PC-9 (cell line): ENCODE data around the gene SUSD3. TPM values are rescaled to one million over a fixed set of nuclear protein-coding genes. Genes with fewer than 3 reads are reported as not detected.

Experiments
- BruUV-seq: library from RNA; stranded (reverse); fragments of 400-500 nt; replicated peaks from 2 replicates; lab custom pipeline; 2021; lab: Mats Ljungman, UMichigan
- CTCF ChIA-PET: fragments of 300-600 bp; sonication (Branson Sonifier 250); formaldehyde crosslinking; loops from one replicate; lab custom pipeline; 2022; ENCODE audit warnings: antibody characterized with exemption; lab: Charles Lee
- POLR2A ChIA-PET: fragments of 300-600 bp; sonication (Branson Sonifier 250); formaldehyde crosslinking; loops from one replicate; lab custom pipeline; 2022; ENCODE audit warnings: antibody characterized with exemption; ENCODE audit not compliant: unreplicated experiment; lab: Charles Lee
- DNase-seq, 2 experiments: peaks; one replicate each; pipeline versions ENCODE4 v3.0.0 to v3.0.0-alpha.2; 2015 to 2022; ENCODE audit warnings: mixed read lengths in 1 of 2
- H2AFZ ChIP-seq: fragments of 200-600 bp; sonication (generic); 2 replicates; pipeline ENCODE4 v1.8.1; 2017; ENCODE audit warnings: antibody characterized with exemption
- H3F3A ChIP-seq: fragments of 200-600 bp; sonication (generic); 2 replicates; pipeline ENCODE4 v1.8.1; 2017; ENCODE audit warnings: antibody characterized with exemption, mild to moderate bottlenecking, low read depth; ENCODE audit not compliant: insufficient read depth
- H3K27ac ChIP-seq: fragments of 200-600 bp; sonication (generic); 2 replicates; pipeline ENCODE4 v1.6.1; 2016; ENCODE audit warnings: mixed run types
- H3K27me3 ChIP-seq: fragments of 200-600 bp; sonication (generic); 2 replicates; pipeline ENCODE4 v1.6.1; 2016; ENCODE audit warnings: low read depth, mixed run types; ENCODE audit not compliant: insufficient read depth
- H3K36me3 ChIP-seq: fragments of 200-600 bp; sonication (generic); 2 replicates; pipeline ENCODE4 v1.6.1; 2016; ENCODE audit warnings: low read depth, mixed run types
- H3K4me1 ChIP-seq: fragments of 200-600 bp; sonication (generic); replicated peaks from 2 replicates; pipeline ENCODE4 v1.6.1; 2016; ENCODE audit warnings: mixed run types; ENCODE audit not compliant: insufficient read depth
- H3K4me2 ChIP-seq: fragments of 200-600 bp; sonication (generic); 2 replicates; pipeline ENCODE4 v1.6.1; 2017; ENCODE audit warnings: mixed run types
- H3K4me3 ChIP-seq: fragments of 200-600 bp; sonication (generic); 2 replicates; pipeline ENCODE4 v1.6.1; 2016; ENCODE audit warnings: mixed run types
- H3K79me2 ChIP-seq: fragments of 200-600 bp; sonication (generic); 2 replicates; pipeline ENCODE4 v1.6.1; 2017; ENCODE audit warnings: low read depth, mixed run types
- H3K9me2 ChIP-seq: fragments of 200-600 bp; sonication (generic); 2 replicates; pipeline ENCODE4 v1.8.1; 2017; ENCODE audit warnings: mild to moderate bottlenecking; ENCODE audit not compliant: insufficient read depth
- H3K9me3 ChIP-seq: fragments of 200-600 bp; sonication (generic); 2 replicates; pipeline ENCODE4 v1.8.1; 2016; ENCODE audit warnings: low read depth; ENCODE audit not compliant: insufficient read depth
- H4K20me1 ChIP-seq: fragments of 200-600 bp; sonication (generic); 2 replicates; pipeline ENCODE4 v1.8.1; 2017; ENCODE audit not compliant: insufficient read depth
- EZH2 ChIP-seq: fragments of 200-600 bp; sonication (generic); IDR thresholded peaks from 2 replicates; pipeline ENCODE4 v1.8.0; 2017; ENCODE audit warnings: antibody characterized with exemption, low read depth
- intact Hi-C: fragments of 100-400 bp; cut with micrococcal nuclease; formaldehyde crosslinking; loops from one replicate; pipeline ENCODE4 v1.10.0; 2022; ENCODE audit not compliant: unreplicated experiment
- total RNA-seq: library from RNA; stranded (reverse); gene quantifications from 2 replicates; pipeline ENCODE4 v1.2.3, GENCODE V29; 2021
- TF ChIP-seq, protein P1 (sequence below): fragments of 200-600 bp; sonication (generic); conservative IDR thresholded peaks from 2 replicates; pipeline ENCODE4 v1.6.1; 2017; ENCODE audit warnings: mixed run types, antibody characterized with exemption, mild to moderate bottlenecking, moderate library complexity

SUSD3 gene
- total RNA-seq, 1 experiment from 2014 or later, result 8.4 TPM

DNA sequence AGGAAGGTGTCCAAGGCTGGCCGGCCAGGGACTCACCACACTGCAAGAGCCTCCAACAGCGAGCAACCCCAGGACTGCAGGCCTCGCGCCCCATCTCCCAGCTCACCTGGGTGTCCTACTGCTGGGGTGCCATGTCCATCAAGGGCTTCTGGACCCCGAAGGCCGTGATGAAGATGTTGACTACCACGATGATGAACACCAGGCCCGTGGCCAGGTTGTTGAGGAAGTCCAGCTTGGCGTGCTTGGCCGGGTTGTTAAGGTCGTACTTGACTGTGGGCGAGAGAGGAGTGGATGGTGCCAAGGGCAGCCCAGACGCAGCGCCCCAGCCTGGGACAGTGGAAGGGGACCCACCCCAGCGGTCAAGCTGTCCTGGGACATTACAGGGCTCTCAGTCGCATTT lies 66.3 kb downstream of the SUSD3 start:
- Histone ChIP-seq H3K27ac (no peak overlapping the region), H2AFZ (no peak overlapping the region), H4K20me1 (peaks cover 10% of the 10 kb centered on the region; the same call in 1 of the 2 replicates), H3K4me2 (no peak overlapping the region), H3K4me3 (no peak overlapping the region), H3K4me1 (peaks cover 12% of the 10 kb centered on the region), H3K9me3 (no peaks in the 10 kb centered on the region), H3K27me3 (no peaks in the 10 kb centered on the region), H3F3A (peaks cover 29% of the 10 kb centered on the region; the same call in 1 of the 2 replicates), H3K9me2 (no peaks in the 10 kb centered on the region), H3K79me2 (peaks cover 25% of the 10 kb centered on the region), H3K36me3 (peaks cover 16% of the 10 kb centered on the region; the same call in 1 of the 2 replicates)
- TF ChIP-seq, protein P1, sequence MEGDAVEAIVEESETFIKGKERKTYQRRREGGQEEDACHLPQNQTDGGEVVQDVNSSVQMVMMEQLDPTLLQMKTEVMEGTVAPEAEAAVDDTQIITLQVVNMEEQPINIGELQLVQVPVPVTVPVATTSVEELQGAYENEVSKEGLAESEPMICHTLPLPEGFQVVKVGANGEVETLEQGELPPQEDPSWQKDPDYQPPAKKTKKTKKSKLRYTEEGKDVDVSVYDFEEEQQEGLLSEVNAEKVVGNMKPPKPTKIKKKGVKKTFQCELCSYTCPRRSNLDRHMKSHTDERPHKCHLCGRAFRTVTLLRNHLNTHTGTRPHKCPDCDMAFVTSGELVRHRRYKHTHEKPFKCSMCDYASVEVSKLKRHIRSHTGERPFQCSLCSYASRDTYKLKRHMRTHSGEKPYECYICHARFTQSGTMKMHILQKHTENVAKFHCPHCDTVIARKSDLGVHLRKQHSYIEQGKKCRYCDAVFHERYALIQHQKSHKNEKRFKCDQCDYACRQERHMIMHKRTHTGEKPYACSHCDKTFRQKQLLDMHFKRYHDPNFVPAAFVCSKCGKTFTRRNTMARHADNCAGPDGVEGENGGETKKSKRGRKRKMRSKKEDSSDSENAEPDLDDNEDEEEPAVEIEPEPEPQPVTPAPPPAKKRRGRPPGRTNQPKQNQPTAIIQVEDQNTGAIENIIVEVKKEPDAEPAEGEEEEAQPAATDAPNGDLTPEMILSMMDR, result no peak
- TF ChIP-seq EZH2, result no peak
- DNase-seq, result no peak
- ChIA-PET CTCF (no interaction called here), POLR2A (no interaction called here)
- no TSS peak for BruUV-seq
- intact Hi-C loops, result no loop called here

DNA sequence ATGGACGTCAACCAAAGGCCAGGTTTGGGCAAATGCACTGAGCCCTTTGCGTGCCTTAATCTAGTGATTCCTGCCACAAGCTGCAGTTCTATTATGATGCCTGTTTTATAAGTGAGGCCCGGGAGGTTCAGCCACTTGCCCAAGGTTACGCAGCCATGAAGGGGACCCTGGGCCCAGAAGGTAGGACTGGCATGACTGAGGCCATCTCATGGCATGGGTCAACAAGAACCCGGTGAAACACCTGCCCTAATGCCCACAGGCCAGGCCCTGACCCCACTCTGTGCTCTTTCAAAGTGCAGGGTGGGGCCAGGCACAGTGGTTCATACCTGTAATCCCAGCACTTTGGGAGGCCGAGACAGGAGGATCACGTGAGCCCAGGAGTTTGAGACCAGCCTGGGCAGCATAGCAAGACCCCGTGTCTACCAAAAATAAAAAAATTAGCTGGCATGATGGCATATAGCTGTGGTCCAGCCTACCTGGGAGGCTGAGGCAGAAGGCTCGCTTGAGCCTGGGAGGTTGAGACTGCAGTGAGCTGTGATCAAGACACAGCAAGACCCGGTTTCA lies 66.9 kb downstream of the SUSD3 start:
- Histone ChIP-seq H3K36me3 (peaks cover 16% of the 10 kb centered on the region; the same call in 1 of the 2 replicates), H2AFZ (no peak overlapping the region), H3K9me2 (no peaks in the 10 kb centered on the region), H4K20me1 (peaks cover 10% of the 10 kb centered on the region; the same call in 1 of the 2 replicates), H3K27ac (no peak overlapping the region), H3K4me2 (no peak overlapping the region), H3K4me1 (peaks cover 8% of the 10 kb centered on the region), H3K79me2 (peaks cover 31% of the 10 kb centered on the region), H3F3A (peaks cover 26% of the 10 kb centered on the region; the same call in 1 of the 2 replicates), H3K27me3 (no peaks in the 10 kb centered on the region), H3K9me3 (no peaks in the 10 kb centered on the region), H3K4me3 (no peak overlapping the region)
- ChIA-PET CTCF (no interaction called here), POLR2A (no interaction called here)
- BruUV-seq, result no TSS peak
- DNase-seq, result no peak
- TF ChIP-seq EZH2, result no peak
- TF ChIP-seq, protein P1, result no peak
- intact Hi-C loops, result no loop called here

DNA sequence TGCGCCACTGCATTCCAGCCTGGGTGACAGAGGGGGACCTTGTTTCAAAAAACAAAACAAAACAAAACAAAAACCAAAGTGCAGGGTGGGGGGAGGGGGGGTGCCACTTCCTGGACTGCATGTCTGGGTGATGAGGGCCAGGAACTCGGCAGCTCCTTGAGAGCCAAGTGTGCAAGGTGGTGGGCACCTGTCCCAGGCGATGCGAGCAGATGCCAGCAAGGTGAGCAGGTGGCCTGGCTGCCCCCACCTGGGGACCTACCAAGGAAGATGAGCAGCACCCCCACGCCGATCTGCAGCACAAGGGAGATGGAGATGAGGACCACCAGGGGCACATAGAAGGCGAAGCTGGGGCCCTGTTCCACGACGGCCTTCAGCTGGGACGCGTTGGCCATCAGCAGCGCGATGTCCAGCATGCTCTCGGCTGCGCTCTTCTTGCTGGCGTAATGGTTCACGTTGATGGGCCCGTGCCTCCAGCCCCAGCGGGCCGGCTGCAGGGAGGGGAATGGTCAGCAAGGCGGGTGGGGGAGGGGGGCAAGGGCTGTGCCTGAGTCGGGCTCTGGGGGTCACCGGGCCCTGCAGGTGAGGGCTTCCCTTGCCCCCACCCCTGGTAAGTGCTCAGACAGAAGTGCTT lies 67.8 kb downstream of the SUSD3 start:
- Histone ChIP-seq H3F3A (peaks cover 22% of the 10 kb centered on the region; the same call in 1 of the 2 replicates), H3K9me2 (no peaks in the 10 kb centered on the region), H3K4me1 (peaks cover under 1% of the 10 kb centered on the region; the same call in 1 of the 2 replicates), H4K20me1 (peaks cover 19% of the 10 kb centered on the region; the same call in 1 of the 2 replicates), H3K4me2 (no peak overlapping the region), H3K4me3 (no peak overlapping the region), H3K27ac (no peak overlapping the region), H3K9me3 (no peaks in the 10 kb centered on the region), H3K79me2 (peaks cover 40% of the 10 kb centered on the region), H2AFZ (no peak overlapping the region), H3K36me3 (peaks cover 16% of the 10 kb centered on the region; the same call in 1 of the 2 replicates), H3K27me3 (no peaks in the 10 kb centered on the region)
- DNase-seq, result no peak
- intact Hi-C loops, result no loop called here
- TF ChIP-seq, protein P1, result no peak
- TF ChIP-seq EZH2, result no peak
- ChIA-PET POLR2A (no interaction called here), CTCF (no interaction called here)
- no TSS peak for BruUV-seq
